ENCODE results near the gene PRELP. TPM values are rescaled to one million over a fixed set of nuclear protein-coding genes. Genes with fewer than 3 reads are reported as not detected.
"Not testable (repeated sequence)": the region's sequence is repeated elsewhere in the genome, so short reads cannot be mapped to it uniquely, and the experiment has no call there.

Gene PRELP
- total RNA-seq, 1 experiment from 2014 or later, result not detected

- no peak for ATAC-seq
- intact Hi-C loops (cut with micrococcal nuclease), result no loop called here
- TF ChIP-seq CTCF (conservative IDR thresholded peaks at IDR 0.05; ENCODE audit: low read depth, low read length), result no peak
- TF ChIP-seq EZH2phosphoT487 (IDR thresholded peaks at IDR 0.05; ENCODE audit: borderline replicate concordance, low read length), result no peak
- no peak for TF ChIP-seq EZH2 (IDR thresholded peaks at IDR 0.05; ENCODE audit: low read length, unreplicated experiment)
- ChIA-PET POLR2A (ENCODE audit: unreplicated experiment) (no interaction called here), CTCF (no interaction called here)
- Histone ChIP-seq H3K4me1 (ENCODE audit: insufficient read depth, low read length) (no peaks in the 10 kb centered on the region), H3F3A (ENCODE audit: low read length, unreplicated experiment) (no peaks in the 10 kb centered on the region), H3K4me3 (ENCODE audit: low read length) (no peak overlapping the region), H3K27me3 (ENCODE audit: low read length) (peaks cover 3% of the 10 kb centered on the region; the same call in 1 of the 2 replicates), H4K20me1 (ENCODE audit: low read length) (no peaks in the 10 kb centered on the region), H3K36me3 (ENCODE audit: low read depth, low read length) (no peaks in the 10 kb centered on the region), H2AFZ (ENCODE audit: low read length) (no peak overlapping the region), H3K27ac (ENCODE audit: low read length) (no peak overlapping the region), H3K79me2 (ENCODE audit: low read length) (no peaks in the 10 kb centered on the region), H3K9ac (ENCODE audit: low read length) (no peak overlapping the region), H3K4me2 (ENCODE audit: low read length) (no peak overlapping the region), H3K9me3 (ENCODE audit: low read length) (no peaks in the 10 kb centered on the region), H3K9me2 (replicated peaks; ENCODE audit: low read length) (no peaks in the 10 kb centered on the region)
- DNase-seq, result no peak
- no TSS peak for BruUV-seq (replicated peaks)
Observed at GRCh38 chr1:203465948-203466347, 9.7 kb upstream of the PRELP start.

GRCh38 chr1:203466906-203467549 lies 8.6 kb upstream of the PRELP start:
- H3K4me1 ChIP-seq (ENCODE audit: insufficient read depth, low read length); H3K4me2 ChIP-seq (ENCODE audit: low read length); H3F3A ChIP-seq (ENCODE audit: low read length, unreplicated experiment); H3K9me3 ChIP-seq (ENCODE audit: low read length); H3K27me3 ChIP-seq (ENCODE audit: low read length); H3K36me3 ChIP-seq (ENCODE audit: low read depth, low read length); DNase-seq; ATAC-seq; H3K9ac ChIP-seq (ENCODE audit: low read length); H4K20me1 ChIP-seq (ENCODE audit: low read length); BruUV-seq (replicated peaks); H3K27ac ChIP-seq (ENCODE audit: low read length); H3K9me2 ChIP-seq (replicated peaks; ENCODE audit: low read length); intact Hi-C loops (cut with micrococcal nuclease); H3K79me2 ChIP-seq (ENCODE audit: low read length); POLR2A ChIA-PET (ENCODE audit: unreplicated experiment); H2AFZ ChIP-seq (ENCODE audit: low read length); H3K4me3 ChIP-seq (ENCODE audit: low read length); CTCF ChIA-PET: not testable (repeated sequence)

GRCh38 chr1:203467550-203467921 lies 8.1 kb upstream of the PRELP start:
- no peaks in the 10 kb centered on the region for H4K20me1 ChIP-seq (ENCODE audit: low read length)
- no peak overlapping the region for H3K27ac ChIP-seq (ENCODE audit: low read length)
- DNase-seq (no peak), ATAC-seq (no peak)
- TF ChIP-seq EZH2 (IDR thresholded peaks at IDR 0.05; ENCODE audit: low read length, unreplicated experiment) (no peak), CTCF (conservative IDR thresholded peaks at IDR 0.05; ENCODE audit: low read depth, low read length) (no peak), EZH2phosphoT487 (IDR thresholded peaks at IDR 0.05; ENCODE audit: borderline replicate concordance, low read length) (no peak)
- no peaks in the 10 kb centered on the region for H3K36me3 ChIP-seq (ENCODE audit: low read depth, low read length)
- no peak overlapping the region for H2AFZ ChIP-seq (ENCODE audit: low read length)
- BruUV-seq (replicated peaks), result no TSS peak
- no peak overlapping the region for H3K9ac ChIP-seq (ENCODE audit: low read length)
- H3K4me1 ChIP-seq (ENCODE audit: insufficient read depth, low read length), result no peaks in the 10 kb centered on the region
- H3K9me2 ChIP-seq (replicated peaks; ENCODE audit: low read length), result no peaks in the 10 kb centered on the region
- intact Hi-C loops (cut with micrococcal nuclease), result no loop called here
- no peaks in the 10 kb centered on the region for H3K79me2 ChIP-seq (ENCODE audit: low read length)
- ChIA-PET POLR2A (ENCODE audit: unreplicated experiment) (no interaction called here), CTCF (no interaction called here)
- no peak overlapping the region for H3K4me2 ChIP-seq (ENCODE audit: low read length)
- peaks cover 6% of the 10 kb centered on the region; the same call in 1 of the 2 replicates for H3K27me3 ChIP-seq (ENCODE audit: low read length)
- no peaks in the 10 kb centered on the region for H3K9me3 ChIP-seq (ENCODE audit: low read length)
- H3F3A ChIP-seq (ENCODE audit: low read length, unreplicated experiment), result no peaks in the 10 kb centered on the region
- H3K4me3 ChIP-seq (ENCODE audit: low read length), result no peak overlapping the region
